T-cell (primary cell): ENCODE measurements around the gene RASA4B. TPM values are rescaled to one million over a fixed set of nuclear protein-coding genes. Genes with fewer than 3 reads are reported as not detected.

Source experiments
- ATAC-seq, 4 experiments: fragments of 200-7000 bp in 3 of 4; fragments of 150-1000 bp in 1 of 4; cut with Tn5 transposase; replicated peaks in 1 of 4; 1 replicate in 3 of 4; 2 replicates in 1 of 4; pipeline ENCODE4 v1.10.0; 2021; ENCODE audit warnings: moderate library complexity in 3 of 4, mild to moderate bottlenecking in 2 of 4, moderate number of reproducible peaks in 1 of 4
- CTCF ChIA-PET, 2 donors: fragments of 300-600 bp; sonication (Branson Sonifier 250); formaldehyde crosslinking; loops; one replicate each; lab custom pipeline; 2022; ENCODE audit warnings: antibody characterized with exemption in 2 of 2; lab: Charles Lee
- POLR2A ChIA-PET, 2 donors: fragments of 300-600 bp; sonication (Branson Sonifier 250); formaldehyde crosslinking; loops; one replicate each; lab custom pipeline; 2022; ENCODE audit warnings: antibody characterized with exemption in 2 of 2; lab: Charles Lee
- DNase-seq, 35 experiments: peaks; one replicate each; pipeline versions ENCODE4 v3.0.0 to v3.0.0-alpha.2; 2013 to 2023
- H3K27ac ChIP-seq: one replicate; pipeline ENCODE4 v1.5.1; 2013; ENCODE audit warnings: low read length
- H3K27me3 ChIP-seq, 2 experiments: replicated peaks in 1 of 2; 1 replicate in 1 of 2; 2 replicates in 1 of 2; pipeline versions ENCODE4 v1.6.1 to v1.7.0; 2013; ENCODE audit warnings: low read length in 1 of 2, mixed read lengths in 1 of 2; ENCODE audit not compliant: control insufficient read depth in 2 of 2, insufficient read depth in 2 of 2; ENCODE audit errors: extremely low read depth in 1 of 2
- H3K36me3 ChIP-seq, 2 donors: 1 replicate in 1 of 2; 2 replicates in 1 of 2; pipeline versions ENCODE4 v1.6.1 to v1.7.0; 2013; ENCODE audit warnings: low read length in 1 of 2; ENCODE audit not compliant: control insufficient read depth in 2 of 2, insufficient read depth in 1 of 2; ENCODE audit errors: extremely low read depth in 1 of 2
- H3K4me1 ChIP-seq, 2 experiments: 1 replicate in 1 of 2; 2 replicates in 1 of 2; pipeline versions ENCODE4 v1.6.1 to v1.7.0; 2013; ENCODE audit warnings: low read length in 2 of 2, mixed read lengths in 1 of 2; ENCODE audit not compliant: insufficient read depth in 2 of 2, control insufficient read depth in 1 of 2; ENCODE audit errors: extremely low read depth in 1 of 2
- H3K4me3 ChIP-seq, 2 donors: 1 replicate in 1 of 2; 2 replicates in 1 of 2; pipeline versions ENCODE4 v1.5.1 to v1.7.0; 2013; ENCODE audit warnings: mild to moderate bottlenecking in 2 of 2, low read length in 1 of 2, moderate library complexity in 1 of 2; ENCODE audit not compliant: control insufficient read depth in 1 of 2; ENCODE audit errors: extremely low read depth in 1 of 2
- H3K9me3 ChIP-seq: 2 replicates; pipeline ENCODE4 v1.7.0; 2013
- H3K27ac Mint-ChIP-seq, 2 donors: one replicate each; pipeline ENCODE4 v1.8.0; 2020 to 2021; ENCODE audit warnings: mild to moderate bottlenecking in 2 of 2, mixed read lengths in 2 of 2
- H3K27me3 Mint-ChIP-seq, 2 donors: one replicate each; pipeline ENCODE4 v1.8.0; 2021 to 2022; ENCODE audit warnings: mixed read lengths in 2 of 2
- H3K36me3 Mint-ChIP-seq: one replicate; pipeline ENCODE4 v1.8.0; 2021; ENCODE audit warnings: mixed read lengths
- H3K4me1 Mint-ChIP-seq, 3 donors: one replicate each; pipeline ENCODE4 v1.8.0; 2020 to 2022; ENCODE audit warnings: mixed read lengths in 3 of 3, mild to moderate bottlenecking in 1 of 3
- H3K4me3 Mint-ChIP-seq, 3 donors: one replicate each; pipeline ENCODE4 v1.8.0; 2020 to 2022; ENCODE audit warnings: mild to moderate bottlenecking in 3 of 3, mixed read lengths in 3 of 3, moderate library complexity in 3 of 3
- H3K9me3 Mint-ChIP-seq, 3 donors: one replicate each; pipeline ENCODE4 v1.8.0; 2020 to 2022; ENCODE audit warnings: mixed read lengths in 3 of 3
- WGBS: methylation state at CpG from one replicate; pipeline ENCODE4 v1.1.5; 2013; ENCODE audit warnings: missing lambda C conversion rate; ENCODE audit not compliant: insufficient coverage; 5-methylcytosine and 5-hydroxymethylcytosine counted together
- total RNA-seq, 35 experiments: library from RNA in 6 of 35; stranded (reverse) in 6 of 35; fragments of 120-200 nt in 1 of 35; gene quantifications; one replicate each; pipeline versions ENCODE4 v1.2.1 to v1.2.4 and lab custom pipeline; 2013 to 2026

The RASA4B gene
- total RNA-seq, 5 donors from 2014 or later (not counting 1 experiment from before 2014, with no cell fraction given): 18.3 to 57.0 (median 43.0) TPM

GRCh38 chr7:102434039-102434486, 83.5 kb downstream of the RASA4B start:
- peak in 1 of 4 experiments; percentile 7 for ATAC-seq
- H3K27ac ChIP-seq: peak overlapping the region; percentile 61
- peak overlapping the region; percentile 80 to 81 for H3K4me3 ChIP-seq
- peaks cover 39 to 57% of the 10 kb centered on the region in 2 experiments for H3K4me1 ChIP-seq
- peaks cover 49 to 58% (median 53%) of the 10 kb centered on the region in 3 donors for H3K4me1 Mint-ChIP-seq
- WGBS: 16% methylated on average over 5 of the region's 9 CpGs
- DNase-seq: peak in 5 of 35 experiments; percentile 23 to 36 (median 29)
- no peaks in the 10 kb centered on the region for H3K27me3 ChIP-seq
- H3K27ac Mint-ChIP-seq: peak overlapping the region; percentile 90
- peaks cover 10% of the 10 kb centered on the region for H3K36me3 Mint-ChIP-seq
- H3K27me3 Mint-ChIP-seq: no peaks in the 10 kb centered on the region
- peaks cover 3 to 10% of the 10 kb centered on the region in 2 donors for H3K36me3 ChIP-seq
- ChIA-PET CTCF (interaction anchor here (0.6 to 2.1 kb wide), 4 partner anchors 8 to 1231 kb away, joined by 3 to 8 read pairs (median 4); no protein-coding TSS in a partner anchor), POLR2A (no interaction called here)
- H3K4me3 Mint-ChIP-seq: peak overlapping the region; percentile 79 to 84 (median 84)
- H3K9me3 Mint-ChIP-seq: no peaks in the 10 kb centered on the region
- H3K9me3 ChIP-seq: no peaks in the 10 kb centered on the region

- no peaks in the 10 kb centered on the region for H3K27me3 Mint-ChIP-seq
- H3K9me3 ChIP-seq: no peaks in the 10 kb centered on the region
- H3K27me3 ChIP-seq: no peaks in the 10 kb centered on the region
- DNase-seq (peak; percentile 66 to 92 (median 80)), ATAC-seq (peak; percentile 72 to 80 (median 76))
- peaks cover 10% of the 10 kb centered on the region for H3K36me3 Mint-ChIP-seq
- CTCF ChIA-PET: interaction anchor here (0.6 to 2.1 kb wide), 3 partner anchors 8 to 1230 kb away, joined by 4 to 8 read pairs (median 4); no protein-coding TSS in a partner anchor
- peaks cover 3 to 5% of the 10 kb centered on the region in 2 donors for H3K36me3 ChIP-seq
- POLR2A ChIA-PET: no interaction called here
- H3K4me1 ChIP-seq: peaks cover 42 to 63% of the 10 kb centered on the region in 2 experiments
- peaks cover 49 to 63% (median 59%) of the 10 kb centered on the region in 3 donors for H3K4me1 Mint-ChIP-seq
- peak within 1 kb of the TSS; percentile 79 to 84 (median 84) for H3K4me3 Mint-ChIP-seq
- no peaks in the 10 kb centered on the region for H3K9me3 Mint-ChIP-seq
- peak within 1 kb of the TSS; percentile 97 for H3K27ac ChIP-seq
- H3K4me3 ChIP-seq: peak within 1 kb of the TSS; percentile 80 to 81
- peak within 1 kb of the TSS; percentile 100 for H3K27ac Mint-ChIP-seq
- under 1% methylated on average over 66 of the region's 90 CpGs for WGBS
These were observed 84.1 kb downstream of the RASA4B start, which contains the start of gene ORAI2 for GRCh38 chr7:102433219-102434038. Gene ORAI2 (plus strand): TSS chr7:102433575. CDS start chr7:102438957, 5,382 bp downstream.

Other genes starting within 250 kb of the RASA4B start
- gene SH2B2, start 230.9 kb downstream of the RASA4B start, total RNA-seq: 1 to 10 TPM in 4 of 5 donors, under 1 TPM in 1; 0.90 to 5.0 (median 2.5) TPM
- gene SPDYE6, start 161.3 kb downstream of the RASA4B start, total RNA-seq: not detected
- gene PRKRIP1, start 121.4 kb downstream of the RASA4B start, total RNA-seq: 10 to 100 TPM; 37.1 to 56.2 (median 48.3) TPM
- gene ORAI2, start 84.2 kb downstream of the RASA4B start, total RNA-seq: 10 to 100 TPM; 23.0 to 47.5 (median 37.8) TPM
- gene ALKBH4, start 52.9 kb downstream of the RASA4B start, total RNA-seq: 10 to 100 TPM in 3 of 5 donors, 1 to 10 TPM in 2; 5.6 to 13.5 (median 12.2) TPM
- gene LRWD1, start 52.8 kb downstream of the RASA4B start, total RNA-seq: 10 to 100 TPM; 14.0 to 29.0 (median 23.9) TPM
- 10 to 100 TPM; 35.2 to 53.7 (median 42.3) TPM for gene POLR2J, start 38.9 kb downstream of the RASA4B start, total RNA-seq
- gene UPK3BL2, start 25.9 kb upstream of the RASA4B start, total RNA-seq: 100 to 1,000 TPM in 1 of 5 donors, 10 to 100 TPM in 4; 34.6 to 115 (median 65.8) TPM
- under 1 TPM; 0.35 to 0.77 (median 0.58) TPM for gene SPDYE2, start 33.4 kb upstream of the RASA4B start, total RNA-seq
- 100 to 1,000 TPM in 2 of 5 donors, 10 to 100 TPM in 3; 71.3 to 228 (median 97.5) TPM for gene POLR2J3, start 54.8 kb upstream of the RASA4B start, total RNA-seq
- gene RASA4, start 99.0 kb upstream of the RASA4B start, total RNA-seq: 10 to 100 TPM; 63.3 to 89.0 (median 71.6) TPM
- 100 to 1,000 TPM in 2 of 5 donors, 10 to 100 TPM in 3; 39.0 to 128 (median 47.3) TPM for gene UPK3BL1, start 125.0 kb upstream of the RASA4B start, total RNA-seq
- gene SPDYE2B, start 132.5 kb upstream of the RASA4B start, total RNA-seq: not detected
- gene POLR2J2, start 153.9 kb upstream of the RASA4B start, total RNA-seq: 10 to 100 TPM; 20.8 to 70.3 (median 23.8) TPM
- gene FAM185A, start 231.2 kb upstream of the RASA4B start, total RNA-seq: 10 to 100 TPM in 2 of 5 donors, 1 to 10 TPM in 3; 6.4 to 15.7 (median 8.7) TPM